Measurements from ENCODE around the gene LENG1.

The LENG1 gene

DNA sequence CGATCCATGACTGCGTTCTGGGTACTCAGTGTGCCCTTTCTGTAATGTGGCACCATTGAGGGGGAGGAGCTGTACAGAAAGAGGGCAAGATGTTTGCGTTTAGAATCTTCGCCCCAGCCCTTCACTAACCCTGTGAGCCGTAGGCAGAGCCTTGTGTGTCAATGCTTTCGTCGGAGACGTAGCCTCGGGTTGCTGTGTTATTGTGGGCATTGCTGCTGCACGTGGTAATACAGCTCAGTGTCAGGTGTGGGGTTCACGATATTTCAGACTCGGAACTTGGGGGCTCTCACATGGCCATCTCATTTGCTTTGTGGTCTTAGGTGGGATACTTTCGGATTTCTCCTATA, 47.3 kb upstream of the LENG1 start:
- Histone ChIP-seq H3K79me2 (peaks cover 43% of the 10 kb centered on the region), H3K4me3 (ENCODE audit: low read depth, low read length) (no peak overlapping the region), H3K27ac (peak overlapping the region; percentile 56), H2AFZ (no peak overlapping the region), H3K4me1 (peaks cover 13% of the 10 kb centered on the region), H3K4me2 (ENCODE audit: low read length) (no peak overlapping the region), H3K9me3 (ENCODE audit: control insufficient read depth, low read length) (no peaks in the 10 kb centered on the region), H3K9ac (no peak overlapping the region), H3K27me3 (ENCODE audit: control insufficient read depth, insufficient read depth, low read length) (no peaks in the 10 kb centered on the region), H3K36me3 (ENCODE audit: control insufficient read depth, insufficient read depth, low read length) (no peaks in the 10 kb centered on the region)
- no peak for TF ChIP-seq CTCF (IDR thresholded peaks at IDR 0.05)

DNA sequence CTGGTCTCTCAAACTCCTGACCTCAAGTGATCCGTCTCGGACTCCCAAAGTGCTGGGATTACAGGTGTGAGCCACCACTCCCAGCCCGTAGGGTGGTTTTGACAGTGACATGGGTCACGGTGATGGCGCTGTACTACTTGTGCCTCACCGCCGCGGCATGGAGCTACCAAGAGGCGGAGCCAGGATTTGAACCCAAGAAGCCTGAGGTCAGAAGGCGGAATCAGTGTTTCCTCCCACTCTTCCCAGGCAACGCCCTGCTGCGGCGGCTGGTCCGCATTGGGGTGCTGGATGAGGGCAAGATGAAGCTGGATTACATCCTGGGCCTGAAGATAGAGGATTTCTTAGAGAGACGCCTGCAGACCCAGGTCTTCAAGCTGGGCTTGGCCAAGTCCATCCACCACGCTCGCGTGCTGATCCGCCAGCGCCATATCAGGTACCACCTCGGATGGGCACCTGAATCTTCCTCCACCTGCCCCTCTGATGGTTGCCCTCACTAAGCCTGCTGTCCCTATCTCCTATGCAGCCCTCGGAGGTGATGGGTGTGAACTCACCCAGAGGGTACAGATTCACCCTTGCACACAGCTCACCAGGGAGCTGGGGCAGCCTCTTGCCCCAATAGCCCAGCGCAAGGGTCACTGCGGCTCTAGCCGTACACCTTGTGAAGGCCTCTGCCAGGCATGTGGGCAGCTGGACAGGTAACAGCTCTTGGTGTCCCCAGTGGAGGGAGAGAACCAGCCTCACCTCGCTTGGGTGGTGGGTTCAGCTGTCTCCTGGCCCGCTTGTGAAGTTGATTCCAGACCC, 46.7 kb upstream of the LENG1 start:
- Histone ChIP-seq H3K4me3 (ENCODE audit: low read depth, low read length) (no peak overlapping the region), H3K9me3 (ENCODE audit: control insufficient read depth, low read length) (no peaks in the 10 kb centered on the region), H3K27me3 (ENCODE audit: control insufficient read depth, insufficient read depth, low read length) (no peaks in the 10 kb centered on the region), H2AFZ (no peak overlapping the region), H3K27ac (no peak overlapping the region), H3K4me2 (ENCODE audit: low read length) (no peak overlapping the region), H3K79me2 (peaks cover 48% of the 10 kb centered on the region), H3K9ac (no peak overlapping the region), H3K4me1 (peaks cover 13% of the 10 kb centered on the region), H3K36me3 (ENCODE audit: control insufficient read depth, insufficient read depth, low read length) (no peaks in the 10 kb centered on the region)
- no peak for TF ChIP-seq CTCF (IDR thresholded peaks at IDR 0.05)

GRCh38 chr19:54204767-54205468, 45.4 kb upstream of the LENG1 start:
- H3K79me2 ChIP-seq: peaks cover 51% of the 10 kb centered on the region
- no peaks in the 10 kb centered on the region for H3K27me3 ChIP-seq (ENCODE audit: control insufficient read depth, insufficient read depth, low read length)
- H3K9me3 ChIP-seq (ENCODE audit: control insufficient read depth, low read length): no peaks in the 10 kb centered on the region
- no peak overlapping the region for H3K9ac ChIP-seq
- no peak overlapping the region for H3K4me3 ChIP-seq (ENCODE audit: low read depth, low read length)
- no peak for TF ChIP-seq CTCF (IDR thresholded peaks at IDR 0.05)
- H3K4me2 ChIP-seq (ENCODE audit: low read length): no peak overlapping the region
- no peak overlapping the region for H3K27ac ChIP-seq
- no peak overlapping the region for H2AFZ ChIP-seq
- H3K36me3 ChIP-seq (ENCODE audit: control insufficient read depth, insufficient read depth, low read length): no peaks in the 10 kb centered on the region
- peaks cover 13% of the 10 kb centered on the region for H3K4me1 ChIP-seq

DNA sequence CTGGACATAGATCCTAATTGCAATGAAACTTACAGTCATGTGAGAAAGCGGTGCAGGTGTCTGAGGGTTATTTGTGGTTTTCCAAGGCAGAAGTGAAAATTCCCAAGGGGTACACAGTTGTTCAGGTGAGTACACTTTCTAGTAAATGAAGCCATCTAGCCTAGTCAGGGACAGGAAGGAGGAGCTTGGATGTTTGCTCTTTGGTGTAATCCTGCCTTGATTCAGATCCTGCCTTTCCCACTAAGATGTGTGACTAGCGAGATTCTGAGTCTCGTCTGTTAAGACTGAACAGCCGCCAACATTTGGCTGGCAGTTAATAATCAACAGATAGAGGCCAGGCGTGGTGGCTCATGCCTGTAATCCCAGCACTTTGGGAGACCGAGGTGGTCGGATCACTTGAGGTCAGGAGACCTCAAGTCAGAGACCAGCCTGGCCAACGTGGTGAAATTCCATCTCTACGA, 43.7 kb upstream of the LENG1 start:
- no peaks in the 10 kb centered on the region for H3K27me3 ChIP-seq (ENCODE audit: control insufficient read depth, insufficient read depth, low read length)
- H3K4me1 ChIP-seq: peaks cover 13% of the 10 kb centered on the region
- H3K9ac ChIP-seq: no peak overlapping the region
- no peaks in the 10 kb centered on the region for H3K36me3 ChIP-seq (ENCODE audit: control insufficient read depth, insufficient read depth, low read length)
- no peak overlapping the region for H3K4me2 ChIP-seq (ENCODE audit: low read length)
- no peak overlapping the region for H2AFZ ChIP-seq
- TF ChIP-seq CTCF (IDR thresholded peaks at IDR 0.05): no peak
- H3K9me3 ChIP-seq (ENCODE audit: control insufficient read depth, low read length): no peaks in the 10 kb centered on the region
- no peak overlapping the region for H3K27ac ChIP-seq
- peaks cover 48% of the 10 kb centered on the region for H3K79me2 ChIP-seq
- H3K4me3 ChIP-seq (ENCODE audit: low read depth, low read length): no peak overlapping the region
